ENCODE data around the gene RAPGEF5. TPM values are rescaled to one million over a fixed set of nuclear protein-coding genes. Genes with fewer than 3 reads are reported as not detected.

RAPGEF5 gene
- total RNA-seq, 1 experiment from 2014 or later, result 13.3 TPM

DNA sequence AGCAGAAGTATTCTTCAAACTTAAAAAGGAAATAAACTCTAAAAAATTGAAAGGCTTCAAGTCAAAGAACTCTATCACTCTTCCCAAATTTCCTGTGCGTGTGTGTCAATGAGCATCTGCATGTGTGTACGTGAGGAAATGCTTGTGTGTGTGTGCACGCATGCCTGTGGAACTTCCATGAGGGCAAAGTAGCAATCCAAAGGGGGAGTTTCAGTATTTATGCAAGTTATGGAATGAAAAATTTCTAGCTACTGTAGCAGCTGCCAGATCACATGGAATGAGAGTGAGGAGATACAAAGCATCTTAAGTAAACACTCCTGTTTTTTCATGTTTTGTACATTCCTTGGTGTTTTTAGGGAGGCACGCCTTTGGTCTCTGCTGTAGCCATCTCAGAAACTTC is 152.6 kb downstream of the RAPGEF5 start:
- Mint-ChIP-seq H3K4me1 (peaks cover 3 to 5% of the 10 kb centered on the region in 2 experiments; a peak in 3 of 4 replicates), H3K27me3 (ENCODE audit: low read depth) (no peaks in the 10 kb centered on the region), H3K9me3 (no peaks in the 10 kb centered on the region), H3K27ac (no peak overlapping the region), H3K4me3 (no peak overlapping the region), H3K36me3 (ENCODE audit: insufficient read depth in 1 of 3, low read depth in 3 of 3) (peaks cover 0 to 3% (median 0%) of the 10 kb centered on the region in 3 experiments; a peak in 2 of 7 replicates)
- H2BK15ac ChIP-seq (ENCODE audit: low read depth, low read length), result no peak overlapping the region
- H3K79me2 ChIP-seq (ENCODE audit: insufficient read depth, low read length), result no peaks in the 10 kb centered on the region
- H3K18ac ChIP-seq (ENCODE audit: insufficient read length, low read depth, low read length), result no peak overlapping the region
- no peak overlapping the region for H4K5ac ChIP-seq (ENCODE audit: insufficient read length, low read depth, low read length)
- H3K4me1 ChIP-seq (ENCODE audit: insufficient read depth, low read length), result no peaks in the 10 kb centered on the region
- no peak overlapping the region for H3K9ac ChIP-seq (ENCODE audit: extremely low read depth, insufficient read length, low read length)
- H2BK5ac ChIP-seq (ENCODE audit: insufficient read length, low read length), result no peak overlapping the region
- no peak overlapping the region for H2BK120ac ChIP-seq (ENCODE audit: low read depth, low read length, poor library complexity, severe bottlenecking)
- no peaks in the 10 kb centered on the region for H3K23me2 ChIP-seq (ENCODE audit: insufficient read length, low read depth, low read length, poor library complexity, severe bottlenecking)
- no peak overlapping the region for H3K14ac ChIP-seq (ENCODE audit: insufficient read depth, low read length)
- no peak overlapping the region for H4K8ac ChIP-seq (replicated peaks; ENCODE audit: insufficient read length, low read depth, low read length)
- no peak for DNase-seq
- H2AFZ ChIP-seq (ENCODE audit: low read length), result no peak overlapping the region
- no peak overlapping the region for H3T11ph ChIP-seq (ENCODE audit: low read length)
- H3K27me3 ChIP-seq (ENCODE audit: insufficient read depth, low read length), result no peaks in the 10 kb centered on the region
- no CpG with 5 or more reads among the region's 4 CpGs for WGBS (ENCODE audit: extremely low coverage, insufficient read length, low lambda C conversion rate)
- no peaks in the 10 kb centered on the region for H4K20me1 ChIP-seq (ENCODE audit: control insufficient read depth, insufficient read depth, insufficient read length)
- H3K23ac ChIP-seq (ENCODE audit: insufficient read length, low read depth, low read length), result no peak overlapping the region
- H3K9me3 ChIP-seq (ENCODE audit: control insufficient read depth, low read depth, low read length), result no peaks in the 10 kb centered on the region
- H2BK20ac ChIP-seq (ENCODE audit: low read depth, low read length, poor library complexity, severe bottlenecking), result no peak overlapping the region
- H2BK12ac ChIP-seq (ENCODE audit: insufficient read length, low read depth, low read length), result no peak overlapping the region
- no peak overlapping the region for H3K4ac ChIP-seq (ENCODE audit: low read depth, low read length)
- no peaks in the 10 kb centered on the region for H3K79me1 ChIP-seq (ENCODE audit: insufficient read depth, low read depth, low read length, poor library complexity, severe bottlenecking)
- H3K27ac ChIP-seq (ENCODE audit: insufficient read length, low read depth, low read length), result no peak overlapping the region
- TF ChIP-seq, protein P1, sequence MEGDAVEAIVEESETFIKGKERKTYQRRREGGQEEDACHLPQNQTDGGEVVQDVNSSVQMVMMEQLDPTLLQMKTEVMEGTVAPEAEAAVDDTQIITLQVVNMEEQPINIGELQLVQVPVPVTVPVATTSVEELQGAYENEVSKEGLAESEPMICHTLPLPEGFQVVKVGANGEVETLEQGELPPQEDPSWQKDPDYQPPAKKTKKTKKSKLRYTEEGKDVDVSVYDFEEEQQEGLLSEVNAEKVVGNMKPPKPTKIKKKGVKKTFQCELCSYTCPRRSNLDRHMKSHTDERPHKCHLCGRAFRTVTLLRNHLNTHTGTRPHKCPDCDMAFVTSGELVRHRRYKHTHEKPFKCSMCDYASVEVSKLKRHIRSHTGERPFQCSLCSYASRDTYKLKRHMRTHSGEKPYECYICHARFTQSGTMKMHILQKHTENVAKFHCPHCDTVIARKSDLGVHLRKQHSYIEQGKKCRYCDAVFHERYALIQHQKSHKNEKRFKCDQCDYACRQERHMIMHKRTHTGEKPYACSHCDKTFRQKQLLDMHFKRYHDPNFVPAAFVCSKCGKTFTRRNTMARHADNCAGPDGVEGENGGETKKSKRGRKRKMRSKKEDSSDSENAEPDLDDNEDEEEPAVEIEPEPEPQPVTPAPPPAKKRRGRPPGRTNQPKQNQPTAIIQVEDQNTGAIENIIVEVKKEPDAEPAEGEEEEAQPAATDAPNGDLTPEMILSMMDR (conservative IDR thresholded peaks at IDR 0.05), result no peak
- H4K91ac ChIP-seq (ENCODE audit: insufficient read length, low read depth, low read length), result no peak overlapping the region
- H2AK5ac ChIP-seq (ENCODE audit: insufficient read length, low read length), result no peak overlapping the region
- H3K56ac ChIP-seq (ENCODE audit: insufficient read length, low read depth, low read length), result no peak overlapping the region
- no peak overlapping the region for H3K4me2 ChIP-seq (ENCODE audit: insufficient read depth, insufficient read length, low read length)

Measured in H9 (cell line).